Renal cortex interstitium (tissue), 11 donors: ENCODE results near the gene HIGD2A. TPM values are rescaled to one million over a fixed set of nuclear protein-coding genes. Genes with fewer than 3 reads are reported as not detected.
A peak's percentile ranks its signal among the peaks of the same experiment; 100 is the strongest.

Experiments
- DNase-seq, 11 donors: peaks; one replicate each; pipeline ENCODE4 v3.0.0-alpha.2; 2013; ENCODE audit warnings: low read depth in 9 of 11, low spot score in 4 of 11; ENCODE audit errors: extremely low read depth in 1 of 11
- polyA plus RNA-seq, 3 donors: library from polyadenylated mRNA; unstranded; fragments of 120-200 nt; gene quantifications; one replicate each; pipeline ENCODE4 v1.2.1, GENCODE V29; 2013; ENCODE audit not compliant: insufficient read length in 3 of 3

HIGD2A gene
- polyA plus RNA-seq, 3 donors, result 98.0 to 120 (median 112) TPM

- no peak for DNase-seq
Measured at GRCh38 chr5:176387384-176387925, 1.1 kb upstream of the HIGD2A start.

- DNase-seq, result peak in 1 of 11 donors; percentile 11
Measured at GRCh38 chr5:176388003-176388443, 528 bp upstream of the HIGD2A start.

GRCh38 chr5:176389135-176390123 lies 878 bp downstream of the HIGD2A start:
- peak in 1 of 11 donors; percentile 34 for DNase-seq

GRCh38 chr5:176391479-176391878 lies 2.9 kb downstream of the HIGD2A start:
- DNase-seq, result no peak

GRCh38 chr5:176391999-176392398 lies 3.4 kb downstream of the HIGD2A start:
- DNase-seq, result no peak

- DNase-seq, result no peak
Measured at GRCh38 chr5:176392526-176392925, 4.0 kb downstream of the HIGD2A start.

DNA sequence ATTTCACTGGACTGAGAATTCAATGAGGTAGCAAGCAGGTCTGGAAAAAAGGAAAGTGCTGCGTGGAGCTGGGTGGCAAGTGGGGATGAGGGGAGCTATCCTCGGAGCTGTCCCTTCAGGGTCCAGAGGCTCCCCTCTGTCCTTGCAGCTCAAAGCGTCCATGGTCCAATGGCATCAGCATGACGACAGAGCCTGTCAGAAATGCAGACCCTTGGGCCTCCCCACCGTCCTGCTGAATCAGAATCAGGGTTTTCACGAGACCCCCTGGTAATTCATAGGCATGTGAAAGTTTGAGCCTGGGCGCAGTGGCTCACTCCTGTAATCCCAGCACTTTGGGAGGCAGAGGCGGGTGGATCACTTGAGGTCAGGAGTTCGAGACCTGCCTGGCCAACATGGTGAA lies 5.5 kb downstream of the HIGD2A start:
- no peak for DNase-seq

DNA sequence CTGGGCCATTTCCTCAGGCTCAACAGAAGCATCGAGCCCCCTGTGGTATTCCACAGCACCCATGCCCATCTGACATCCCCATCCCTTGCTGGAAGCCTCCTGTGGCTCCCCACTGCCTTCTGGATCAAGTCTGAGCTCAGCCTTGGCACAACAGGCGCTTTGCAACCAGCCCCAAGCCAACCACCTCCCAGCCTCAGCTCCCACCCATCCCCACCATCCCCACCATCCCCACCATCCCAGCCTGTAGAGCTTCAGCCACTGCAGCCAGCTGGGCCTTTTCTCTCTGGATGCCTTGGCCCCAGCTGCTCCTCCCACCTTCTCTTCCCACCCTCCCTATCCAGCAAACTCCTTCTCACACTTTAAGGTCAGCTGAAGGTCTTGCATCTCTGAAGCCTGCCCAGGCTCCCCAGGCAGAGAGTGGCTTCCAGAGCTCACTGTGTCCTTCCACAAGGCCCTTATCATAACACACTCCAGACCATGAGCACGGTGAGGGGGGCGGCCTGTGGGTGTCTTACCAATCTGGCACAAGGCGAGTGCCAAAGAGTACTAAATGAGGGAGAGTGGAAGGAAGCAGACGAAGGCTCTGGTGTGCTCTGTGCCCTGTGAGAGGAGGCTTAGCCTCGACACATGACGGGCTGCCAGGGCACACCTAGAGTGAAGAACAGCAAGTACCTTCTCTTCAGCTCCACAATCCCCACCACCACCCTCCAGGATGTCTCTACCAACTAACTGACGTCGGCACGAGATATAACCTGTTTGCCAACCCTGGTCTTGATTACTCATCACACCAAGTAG lies 6.5 kb downstream of the HIGD2A start:
- peak in 1 of 11 donors; percentile 9 for DNase-seq

DNA sequence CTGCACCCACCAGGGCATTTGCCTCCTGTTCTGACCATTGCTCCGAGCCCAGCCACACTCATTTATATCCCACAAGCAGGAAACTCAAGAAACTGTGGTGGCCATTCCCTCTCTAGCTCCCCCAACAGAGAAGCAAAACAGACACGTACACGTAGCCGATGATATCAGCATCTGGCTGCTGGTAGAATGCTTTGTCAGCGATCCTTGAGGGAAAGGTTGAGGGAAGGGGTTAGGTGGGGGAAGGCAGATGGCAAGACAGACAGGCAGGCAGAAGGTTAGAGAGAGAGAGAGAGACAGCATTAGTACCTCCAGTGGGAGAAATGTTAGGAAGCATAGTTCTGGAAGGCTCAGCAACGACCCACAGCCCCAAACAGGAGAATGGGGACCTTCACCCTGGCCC lies 7.8 kb downstream of the HIGD2A start:
- DNase-seq, result peak in 1 of 11 donors; percentile 21

DNA sequence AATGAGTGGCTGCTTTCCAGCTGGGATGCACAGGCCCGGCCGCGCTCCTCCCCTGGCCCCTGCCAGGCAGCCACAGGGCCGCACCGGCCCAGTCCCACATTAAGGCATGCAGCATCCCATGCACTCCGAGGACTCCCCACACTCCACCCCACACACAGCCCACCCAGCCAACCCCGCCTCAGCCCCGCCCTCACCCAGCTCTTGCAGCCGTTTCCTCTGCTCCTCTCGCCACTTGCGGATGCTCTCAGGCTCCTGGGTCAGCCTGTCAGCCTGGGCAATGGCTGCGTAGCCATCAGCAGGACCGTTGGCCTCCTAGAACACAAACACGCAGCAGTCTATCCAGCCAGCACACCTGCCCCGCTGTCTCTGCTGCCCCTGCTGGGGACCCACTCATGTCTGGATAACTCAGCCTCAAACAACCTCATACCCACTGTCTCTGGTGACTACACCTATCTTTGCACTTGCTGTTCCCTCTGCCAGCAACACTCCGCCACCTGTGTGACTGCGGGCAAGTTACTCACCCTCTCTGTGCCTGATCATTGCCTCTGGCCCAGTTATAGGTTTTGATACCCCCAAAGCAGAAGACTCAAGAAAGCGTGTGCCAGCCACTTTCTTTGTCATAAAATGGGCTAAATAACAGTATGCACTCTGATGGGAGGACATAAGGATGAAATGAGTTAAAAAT lies 9.3 kb downstream of the HIGD2A start:
- no peak for DNase-seq

GRCh38 chr5:176400382-176401156 lies 12.0 kb downstream of the HIGD2A start:
- no peak for DNase-seq

DNA sequence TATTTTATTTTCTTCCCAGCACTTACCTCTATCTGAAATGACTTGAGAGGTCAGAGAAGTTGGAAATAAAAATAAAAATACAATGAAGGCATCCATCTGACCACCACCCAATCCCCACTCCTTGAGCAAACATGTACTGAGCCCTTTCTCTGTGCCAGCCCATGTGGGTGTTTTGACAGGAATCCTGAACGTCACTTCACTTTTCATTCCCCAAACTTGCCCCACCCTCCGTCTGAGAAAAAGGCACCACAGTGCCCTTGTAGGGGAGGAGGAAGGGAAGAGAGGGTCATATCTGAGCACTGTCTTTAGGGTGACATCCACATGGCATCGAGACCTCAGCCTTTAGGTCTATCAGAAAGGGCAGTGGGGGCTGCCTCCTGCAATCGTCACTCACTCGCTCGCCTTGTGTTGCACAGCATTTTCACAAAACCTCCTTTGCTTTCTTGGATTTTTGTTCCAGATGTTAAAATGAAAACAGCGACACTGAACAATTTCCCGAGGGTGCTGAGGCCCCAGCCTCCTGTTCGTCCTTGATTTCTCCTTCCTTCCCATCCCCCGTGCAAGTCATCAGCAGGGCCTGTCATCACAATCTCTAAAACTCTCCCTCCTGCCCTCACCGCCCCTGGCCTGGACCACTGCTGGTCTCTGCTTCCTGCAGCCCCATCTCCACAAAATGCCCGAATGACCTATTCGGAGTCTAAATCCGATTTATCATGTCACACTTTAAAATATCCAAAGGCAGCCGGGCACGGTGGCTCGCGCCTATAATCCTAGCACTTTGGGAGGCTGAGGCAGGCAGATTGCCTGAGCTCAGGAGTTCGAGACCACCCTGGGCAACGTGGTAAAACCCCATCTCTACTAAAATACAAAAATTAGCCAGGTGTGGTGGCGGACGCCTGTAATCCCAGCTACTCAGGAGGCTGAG lies 13.0 kb downstream of the HIGD2A start:
- no peak for DNase-seq

GRCh38 chr5:176405656-176406435 lies 17.3 kb downstream of the HIGD2A start:
- no peak for DNase-seq

GRCh38 chr5:176406436-176407052 lies 18.0 kb downstream of the HIGD2A start:
- no peak for DNase-seq

DNA sequence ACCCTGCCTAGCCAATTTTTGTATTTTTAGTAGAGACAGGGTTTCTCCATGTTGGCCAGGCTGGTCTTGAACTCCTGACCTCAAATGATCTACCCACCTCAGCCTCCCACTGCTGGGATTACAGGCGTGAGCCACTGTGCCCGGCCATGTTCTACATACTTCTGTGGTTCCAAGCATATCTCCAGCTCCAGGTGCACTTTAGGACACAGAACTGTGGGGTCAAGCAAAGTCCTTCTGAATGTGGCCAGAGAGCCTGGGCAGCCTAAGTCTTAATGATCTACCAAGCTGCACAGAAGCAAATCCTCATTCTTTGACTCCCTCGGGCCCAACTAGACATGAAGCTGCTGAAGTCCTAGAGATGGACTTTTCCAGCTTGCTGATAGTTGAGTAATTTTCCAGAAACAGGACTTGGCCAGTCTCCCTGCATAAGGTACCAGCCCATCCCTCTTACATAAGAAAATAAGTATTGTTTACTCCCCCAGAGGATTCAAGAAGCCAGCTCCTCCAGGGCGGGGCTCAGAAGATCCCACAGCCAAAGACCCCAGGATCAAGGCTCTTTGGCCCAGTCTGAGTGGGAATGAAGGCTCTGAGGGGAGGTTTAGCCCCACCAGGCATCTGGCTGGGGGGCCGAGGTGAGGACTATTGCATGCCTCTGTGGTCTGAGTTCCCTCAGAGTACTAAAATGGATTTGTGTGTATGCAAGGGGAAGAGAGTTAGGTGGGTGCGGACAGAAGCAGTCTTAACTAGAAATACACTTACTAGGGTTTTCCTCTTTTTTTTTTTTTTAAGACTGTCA lies 19.1 kb downstream of the HIGD2A start:
- DNase-seq, result no peak
